ENCODE data around the gene RGL1. TPM values are rescaled to one million over a fixed set of nuclear protein-coding genes. Genes with fewer than 3 reads are reported as not detected.
A peak's percentile ranks its signal among the peaks of the same experiment; 100 is the strongest.

RGL1 gene
- total RNA-seq, 1 donor from 2014 or later = 26.6 TPM

GRCh38 chr1:183787704-183788103 is 17.2 kb upstream of the RGL1 start:
- DNase-seq = no peak

GRCh38 chr1:183791319-183791718 is 13.6 kb upstream of the RGL1 start:
- no peak for DNase-seq

GRCh38 chr1:183792300-183792699 is 12.6 kb upstream of the RGL1 start:
- DNase-seq = no peak

- no peak for DNase-seq
Measured at GRCh38 chr1:183794088-183794487, 10.8 kb upstream of the RGL1 start.

GRCh38 chr1:183800449-183800848 is 4.5 kb upstream of the RGL1 start:
- no peak for DNase-seq

- no peak for DNase-seq
Measured at GRCh38 chr1:183801649-183802048, 3.3 kb upstream of the RGL1 start.

GRCh38 chr1:183804387-183804786 is 533 bp upstream of the RGL1 start:
- no peak for DNase-seq

- peak; percentile 47 for DNase-seq
Measured at GRCh38 chr1:183806125-183806524, 1.2 kb downstream of the RGL1 start.

- DNase-seq = no peak
Measured at GRCh38 chr1:183806675-183807074, 1.8 kb downstream of the RGL1 start.

GRCh38 chr1:183807549-183808168 is 2.7 kb downstream of the RGL1 start:
- no peak for DNase-seq

- DNase-seq = no peak
Measured at GRCh38 chr1:183808296-183809027, 3.5 kb downstream of the RGL1 start.

GRCh38 chr1:183810121-183810520 is 5.2 kb downstream of the RGL1 start:
- DNase-seq = no peak

GRCh38 chr1:183810756-183811544 is 6.0 kb downstream of the RGL1 start:
- DNase-seq = no peak

- DNase-seq = no peak
Measured at GRCh38 chr1:183812128-183812527, 7.2 kb downstream of the RGL1 start.

- DNase-seq = no peak
Measured at GRCh38 chr1:183812686-183813569, 8.0 kb downstream of the RGL1 start.

GRCh38 chr1:183814121-183814681 is 9.3 kb downstream of the RGL1 start:
- no peak for DNase-seq

GRCh38 chr1:183816110-183816509 is 11.2 kb downstream of the RGL1 start:
- no peak for DNase-seq

GRCh38 chr1:183817576-183818288 is 12.8 kb downstream of the RGL1 start:
- DNase-seq = no peak

GRCh38 chr1:183819059-183819458 is 14.1 kb downstream of the RGL1 start:
- no peak for DNase-seq

GRCh38 chr1:183821309-183821888 is 16.5 kb downstream of the RGL1 start:
- no peak for DNase-seq
